Hepatocyte (in vitro differentiated cells): ENCODE data around the gene KIAA0513.

ENCODE experiments used
- EZH2phosphoT487 ChIP-seq: fragments of 200-600 bp; sonication (generic); IDR thresholded peaks from one replicate; pipeline ENCODE4 v1.6.1; 2018; ENCODE audit warnings: antibody characterized with exemption, mild to moderate bottlenecking, low read depth, moderate library complexity; ENCODE audit not compliant: unreplicated experiment, severe bottlenecking
- TF ChIP-seq, protein P1 (sequence below): fragments of 200-600 bp; sonication (generic); IDR thresholded peaks from 2 replicates; pipeline ENCODE4 v1.5.1; 2016; ENCODE audit warnings: antibody characterized with exemption, mild to moderate bottlenecking; ENCODE audit not compliant: poor library complexity

DNA sequence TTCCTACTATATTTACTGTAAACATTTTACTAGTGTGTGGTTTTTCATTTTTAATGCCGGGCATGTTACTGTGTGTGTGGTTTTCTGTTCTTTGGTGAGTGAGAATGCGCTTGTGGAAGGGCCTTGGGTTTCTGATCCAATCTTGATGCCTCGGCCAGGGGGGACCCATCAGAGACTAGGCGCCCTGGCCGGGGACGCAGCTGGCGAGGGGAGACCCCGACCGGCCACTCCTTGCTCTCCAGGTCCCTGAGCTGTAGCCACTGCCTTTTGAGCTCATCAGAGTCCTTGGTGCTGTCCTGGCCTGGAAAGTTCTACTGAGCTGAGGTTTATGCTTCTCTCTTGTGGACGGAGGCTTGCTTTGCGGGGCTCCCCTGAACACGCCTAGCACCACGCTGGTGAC, 37.5 kb downstream of the KIAA0513 start:
- TF ChIP-seq, protein P1, sequence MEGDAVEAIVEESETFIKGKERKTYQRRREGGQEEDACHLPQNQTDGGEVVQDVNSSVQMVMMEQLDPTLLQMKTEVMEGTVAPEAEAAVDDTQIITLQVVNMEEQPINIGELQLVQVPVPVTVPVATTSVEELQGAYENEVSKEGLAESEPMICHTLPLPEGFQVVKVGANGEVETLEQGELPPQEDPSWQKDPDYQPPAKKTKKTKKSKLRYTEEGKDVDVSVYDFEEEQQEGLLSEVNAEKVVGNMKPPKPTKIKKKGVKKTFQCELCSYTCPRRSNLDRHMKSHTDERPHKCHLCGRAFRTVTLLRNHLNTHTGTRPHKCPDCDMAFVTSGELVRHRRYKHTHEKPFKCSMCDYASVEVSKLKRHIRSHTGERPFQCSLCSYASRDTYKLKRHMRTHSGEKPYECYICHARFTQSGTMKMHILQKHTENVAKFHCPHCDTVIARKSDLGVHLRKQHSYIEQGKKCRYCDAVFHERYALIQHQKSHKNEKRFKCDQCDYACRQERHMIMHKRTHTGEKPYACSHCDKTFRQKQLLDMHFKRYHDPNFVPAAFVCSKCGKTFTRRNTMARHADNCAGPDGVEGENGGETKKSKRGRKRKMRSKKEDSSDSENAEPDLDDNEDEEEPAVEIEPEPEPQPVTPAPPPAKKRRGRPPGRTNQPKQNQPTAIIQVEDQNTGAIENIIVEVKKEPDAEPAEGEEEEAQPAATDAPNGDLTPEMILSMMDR = no peak
- TF ChIP-seq EZH2phosphoT487 = no peak
